Activated CD8-positive, alpha-beta memory T cell treated with anti-CD3 and anti-CD28 coated beads for 1 hour (primary cell): ENCODE measurements around the gene ALG3.

ENCODE experiments used
- DNase-seq, 2 donors: peaks; one replicate each; pipeline ENCODE4 v3.0.0-alpha.2; 2020; ENCODE audit warnings: low read depth in 1 of 2; ENCODE audit errors: extremely low read depth in 1 of 2

ALG3 gene

GRCh38 chr3:184236033-184236410 is 12.7 kb downstream of the ALG3 start:
- DNase-seq: no peak

GRCh38 chr3:184235381-184236032 is 13.3 kb downstream of the ALG3 start:
- DNase-seq: no peak

GRCh38 chr3:184234671-184235380 is 13.9 kb downstream of the ALG3 start:
- no peak for DNase-seq

- no peak for DNase-seq
Measured at GRCh38 chr3:184234224-184234623, 14.5 kb downstream of the ALG3 start.

- no peak for DNase-seq
Measured at GRCh38 chr3:184233127-184233843, 15.5 kb downstream of the ALG3 start.

- DNase-seq: no peak
Measured at GRCh38 chr3:184231671-184232070, 17.1 kb downstream of the ALG3 start.

GRCh38 chr3:184230603-184231528 is 17.9 kb downstream of the ALG3 start:
- no peak for DNase-seq

GRCh38 chr3:184230081-184230602 is 18.6 kb downstream of the ALG3 start:
- DNase-seq: no peak

GRCh38 chr3:184229394-184230080 is 19.2 kb downstream of the ALG3 start, which contains the start of gene VWA5B2:
VWA5B2 (plus strand) TSS chr3:184229585; CDS start chr3:184230529, 944 bp downstream.
- peak; percentile 43 to 61 for DNase-seq

GRCh38 chr3:184228376-184229137 is 20.2 kb downstream of the ALG3 start:
- no peak for DNase-seq

- DNase-seq: no peak
Measured at GRCh38 chr3:184227481-184227935, 21.3 kb downstream of the ALG3 start.

- no peak for DNase-seq
Measured at GRCh38 chr3:184223946-184224345, 24.8 kb downstream of the ALG3 start.

- DNase-seq: no peak
Measured at GRCh38 chr3:184222521-184222920, 26.2 kb downstream of the ALG3 start.

- no peak for DNase-seq
Measured at GRCh38 chr3:184218814-184219213, 29.9 kb downstream of the ALG3 start.

- no peak for DNase-seq
Measured at GRCh38 chr3:184211718-184212117, 37.0 kb downstream of the ALG3 start.

- DNase-seq: no peak
Measured at GRCh38 chr3:184211297-184211696, 37.5 kb downstream of the ALG3 start.

- DNase-seq: no peak
Measured at GRCh38 chr3:184209146-184209923, 39.4 kb downstream of the ALG3 start.

GRCh38 chr3:184203526-184203925 is 45.2 kb downstream of the ALG3 start:
- DNase-seq: no peak
